GM12891 (cell line): Measurements from ENCODE around the gene EFEMP1.
A peak's percentile ranks its signal among the peaks of the same experiment; 100 is the strongest.

ENCODE experiments used
- DNase-seq: peaks from one replicate; pipeline ENCODE4 v3.0.0; 2011; ENCODE audit warnings: low spot score; ENCODE audit not compliant: insufficient read length
- FAIRE-seq: peaks from 2 replicates; lab custom pipeline; 2011; peaks lifted over from hg19 to GRCh38; lab: Jason Lieb, UNC
- PAX5 ChIP-seq: IDR thresholded peaks from 2 replicates; pipeline ENCODE4 v1.6.1; 2011; ENCODE audit warnings: low read length, moderate library complexity, mild to moderate bottlenecking; ENCODE audit not compliant: insufficient read depth, severe bottlenecking
- POLR2A ChIP-seq: IDR thresholded peaks from 2 replicates; pipeline ENCODE4 v1.6.1; 2011; ENCODE audit warnings: low read depth, low read length, control low read depth
- POLR2AphosphoS5 ChIP-seq: IDR thresholded peaks from 2 replicates; pipeline ENCODE4 v1.6.1; 2011; ENCODE audit warnings: low read depth, low read length, control low read depth
- POU2F2 ChIP-seq: IDR thresholded peaks from 2 replicates; pipeline ENCODE4 v1.6.1; 2011; ENCODE audit warnings: low read depth, mild to moderate bottlenecking, control low read depth, low read length, moderate library complexity
- SPI1 ChIP-seq: IDR thresholded peaks from 2 replicates; pipeline ENCODE4 v1.6.1; 2011; ENCODE audit warnings: low read depth, low read length, control low read depth
- TAF1 ChIP-seq: IDR thresholded peaks from 2 replicates; pipeline ENCODE4 v1.6.1; 2011; ENCODE audit warnings: low read depth, low read length, control low read depth

The EFEMP1 gene

GRCh38 chr2:55877087-55877436 is 46.5 kb downstream of the EFEMP1 start:
- no peak for FAIRE-seq
- no peak for DNase-seq
- no peak for TF ChIP-seq TAF1
- TF ChIP-seq SPI1, result no peak
- no peak for TF ChIP-seq POU2F2
- TF ChIP-seq POLR2A, result no peak
- no peak for TF ChIP-seq PAX5
- TF ChIP-seq POLR2AphosphoS5, result no peak

- TF ChIP-seq POLR2AphosphoS5, result no peak
- TF ChIP-seq TAF1, result no peak
- no peak for TF ChIP-seq PAX5
- TF ChIP-seq POU2F2, result no peak
- no peak for TF ChIP-seq SPI1
- no peak for TF ChIP-seq POLR2A
- no peak for FAIRE-seq
- DNase-seq, result no peak
Observed at GRCh38 chr2:55876429-55877086, 47.0 kb downstream of the EFEMP1 start.

GRCh38 chr2:55875434-55876135 is 48.0 kb downstream of the EFEMP1 start:
- DNase-seq, result no peak
- TF ChIP-seq POLR2A (no peak), POLR2AphosphoS5 (no peak), SPI1 (no peak), TAF1 (no peak), PAX5 (no peak), POU2F2 (no peak)
- FAIRE-seq, result no peak

- DNase-seq, result no peak
- TF ChIP-seq POU2F2, result no peak
- no peak for TF ChIP-seq POLR2A
- no peak for TF ChIP-seq POLR2AphosphoS5
- no peak for FAIRE-seq
Observed at GRCh38 chr2:55874338-55874737, 49.2 kb downstream of the EFEMP1 start.

- DNase-seq, result no peak
- TF ChIP-seq POLR2A, result no peak
- no peak for TF ChIP-seq POLR2AphosphoS5
- no peak for TF ChIP-seq POU2F2
- peak; percentile 86 for TF ChIP-seq SPI1
- no peak for FAIRE-seq
Observed at GRCh38 chr2:55871637-55872036, 51.9 kb downstream of the EFEMP1 start.

- DNase-seq (no peak), FAIRE-seq (no peak)
- TF ChIP-seq TAF1 (no peak), SPI1 (no peak), POLR2AphosphoS5 (no peak), POU2F2 (no peak), POLR2A (no peak), PAX5 (no peak)
Observed at GRCh38 chr2:55869637-55870325, 53.8 kb downstream of the EFEMP1 start.

- no peak for TF ChIP-seq POU2F2
- TF ChIP-seq POLR2A, result no peak
- no peak for TF ChIP-seq SPI1
- no peak for TF ChIP-seq TAF1
- TF ChIP-seq POLR2AphosphoS5, result no peak
- TF ChIP-seq PAX5, result no peak
- FAIRE-seq, result no peak
- no peak for DNase-seq
Observed at GRCh38 chr2:55865096-55865835, 58.3 kb downstream of the EFEMP1 start.

- no peak for FAIRE-seq
- no peak for DNase-seq
- TF ChIP-seq POLR2AphosphoS5 (no peak), PAX5 (no peak), POLR2A (no peak), TAF1 (no peak), SPI1 (no peak), POU2F2 (no peak)
Observed at GRCh38 chr2:55864351-55865084, 59.1 kb downstream of the EFEMP1 start.
